ENCODE data around the gene FOXK2. TPM values are rescaled to one million over a fixed set of nuclear protein-coding genes. Genes with fewer than 3 reads are reported as not detected.

The FOXK2 gene
- total RNA-seq, 1 experiment from 2014 or later, result 72.0 TPM

DNA sequence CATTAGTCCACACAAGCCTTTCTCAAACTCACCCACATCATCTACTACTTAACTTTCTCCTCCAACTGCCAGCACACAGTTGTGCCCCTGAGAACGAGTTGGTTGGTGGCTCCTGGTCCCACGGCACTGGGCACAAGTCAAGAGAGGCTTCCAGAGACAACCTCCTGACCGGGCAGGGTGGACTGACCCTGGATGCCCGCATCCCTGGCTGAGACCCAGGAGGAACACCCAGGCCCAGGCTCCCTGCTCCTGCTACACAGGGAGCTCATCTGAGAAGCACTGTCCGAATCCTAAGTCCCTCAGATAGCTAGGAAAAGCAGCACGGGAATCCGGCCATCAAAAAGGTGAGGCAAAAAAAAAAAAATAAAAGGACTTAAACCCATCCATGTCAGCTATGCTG is 99.7 kb downstream of the FOXK2 start:
- Mint-ChIP-seq H3K4me1 (no peaks in the 10 kb centered on the region), H3K9me3 (no peaks in the 10 kb centered on the region; a peak in 1 of 5 replicates), H3K4me3 (no peak overlapping the region), H3K27me3 (ENCODE audit: low read depth) (no peaks in the 10 kb centered on the region), H3K27ac (0 out of 7 replicates have a peak overlapping the region, but pooled peaks of 1 of the 3 experiments have one; percentile 61), H3K36me3 (ENCODE audit: insufficient read depth in 1 of 3, low read depth in 3 of 3) (peaks cover 48 to 84% (median 77%) of the 10 kb centered on the region in 3 experiments)
- Histone ChIP-seq H3K79me1 (ENCODE audit: insufficient read depth, low read depth, low read length, poor library complexity, severe bottlenecking) (no peaks in the 10 kb centered on the region), H2BK15ac (ENCODE audit: low read depth, low read length) (no peak overlapping the region), H3K23ac (ENCODE audit: insufficient read length, low read depth, low read length) (no peak overlapping the region), H3K79me2 (ENCODE audit: insufficient read depth, low read length) (no peaks in the 10 kb centered on the region), H3K4me1 (ENCODE audit: insufficient read depth, low read length) (no peaks in the 10 kb centered on the region), H2BK120ac (ENCODE audit: low read depth, low read length, poor library complexity, severe bottlenecking) (no peak overlapping the region), H3K4me2 (ENCODE audit: insufficient read depth, insufficient read length, low read length) (no peak overlapping the region), H4K8ac (replicated peaks; ENCODE audit: insufficient read length, low read depth, low read length) (no peak overlapping the region), H3K18ac (ENCODE audit: insufficient read length, low read depth, low read length) (no peak overlapping the region), H3K23me2 (ENCODE audit: insufficient read length, low read depth, low read length, poor library complexity, severe bottlenecking) (no peaks in the 10 kb centered on the region), H3K4ac (ENCODE audit: low read depth, low read length) (no peak overlapping the region), H2BK12ac (ENCODE audit: insufficient read length, low read depth, low read length) (no peak overlapping the region), H3K14ac (ENCODE audit: insufficient read depth, low read length) (no peak overlapping the region), H4K91ac (ENCODE audit: insufficient read length, low read depth, low read length) (no peak overlapping the region), H2AK5ac (ENCODE audit: insufficient read length, low read length) (no peak overlapping the region), H3K27me3 (ENCODE audit: insufficient read depth, low read length) (no peaks in the 10 kb centered on the region), H3K27ac (ENCODE audit: insufficient read length, low read depth, low read length) (no peak overlapping the region), H4K20me1 (ENCODE audit: control insufficient read depth, insufficient read depth, insufficient read length) (no peaks in the 10 kb centered on the region), H2BK20ac (ENCODE audit: low read depth, low read length, poor library complexity, severe bottlenecking) (no peak overlapping the region), H3T11ph (ENCODE audit: low read length) (no peak overlapping the region), H2AFZ (ENCODE audit: low read length) (no peak overlapping the region), H2BK5ac (ENCODE audit: insufficient read length, low read length) (no peak overlapping the region), H4K5ac (ENCODE audit: insufficient read length, low read depth, low read length) (no peak overlapping the region), H3K9me3 (ENCODE audit: control insufficient read depth, low read depth, low read length) (no peaks in the 10 kb centered on the region), H3K56ac (ENCODE audit: insufficient read length, low read depth, low read length) (no peak overlapping the region), H3K9ac (ENCODE audit: extremely low read depth, insufficient read length, low read length) (no peak overlapping the region)
- TF ChIP-seq, protein P1, sequence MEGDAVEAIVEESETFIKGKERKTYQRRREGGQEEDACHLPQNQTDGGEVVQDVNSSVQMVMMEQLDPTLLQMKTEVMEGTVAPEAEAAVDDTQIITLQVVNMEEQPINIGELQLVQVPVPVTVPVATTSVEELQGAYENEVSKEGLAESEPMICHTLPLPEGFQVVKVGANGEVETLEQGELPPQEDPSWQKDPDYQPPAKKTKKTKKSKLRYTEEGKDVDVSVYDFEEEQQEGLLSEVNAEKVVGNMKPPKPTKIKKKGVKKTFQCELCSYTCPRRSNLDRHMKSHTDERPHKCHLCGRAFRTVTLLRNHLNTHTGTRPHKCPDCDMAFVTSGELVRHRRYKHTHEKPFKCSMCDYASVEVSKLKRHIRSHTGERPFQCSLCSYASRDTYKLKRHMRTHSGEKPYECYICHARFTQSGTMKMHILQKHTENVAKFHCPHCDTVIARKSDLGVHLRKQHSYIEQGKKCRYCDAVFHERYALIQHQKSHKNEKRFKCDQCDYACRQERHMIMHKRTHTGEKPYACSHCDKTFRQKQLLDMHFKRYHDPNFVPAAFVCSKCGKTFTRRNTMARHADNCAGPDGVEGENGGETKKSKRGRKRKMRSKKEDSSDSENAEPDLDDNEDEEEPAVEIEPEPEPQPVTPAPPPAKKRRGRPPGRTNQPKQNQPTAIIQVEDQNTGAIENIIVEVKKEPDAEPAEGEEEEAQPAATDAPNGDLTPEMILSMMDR (conservative IDR thresholded peaks at IDR 0.05), result no peak
- DNase-seq, result no peak
- WGBS (ENCODE audit: extremely low coverage, insufficient read length, low lambda C conversion rate), result no CpG with 5 or more reads among the region's 7 CpGs

All from H9 (cell line).